ENCODE measurements around the gene ENPP6.

The ENPP6 gene

DNA sequence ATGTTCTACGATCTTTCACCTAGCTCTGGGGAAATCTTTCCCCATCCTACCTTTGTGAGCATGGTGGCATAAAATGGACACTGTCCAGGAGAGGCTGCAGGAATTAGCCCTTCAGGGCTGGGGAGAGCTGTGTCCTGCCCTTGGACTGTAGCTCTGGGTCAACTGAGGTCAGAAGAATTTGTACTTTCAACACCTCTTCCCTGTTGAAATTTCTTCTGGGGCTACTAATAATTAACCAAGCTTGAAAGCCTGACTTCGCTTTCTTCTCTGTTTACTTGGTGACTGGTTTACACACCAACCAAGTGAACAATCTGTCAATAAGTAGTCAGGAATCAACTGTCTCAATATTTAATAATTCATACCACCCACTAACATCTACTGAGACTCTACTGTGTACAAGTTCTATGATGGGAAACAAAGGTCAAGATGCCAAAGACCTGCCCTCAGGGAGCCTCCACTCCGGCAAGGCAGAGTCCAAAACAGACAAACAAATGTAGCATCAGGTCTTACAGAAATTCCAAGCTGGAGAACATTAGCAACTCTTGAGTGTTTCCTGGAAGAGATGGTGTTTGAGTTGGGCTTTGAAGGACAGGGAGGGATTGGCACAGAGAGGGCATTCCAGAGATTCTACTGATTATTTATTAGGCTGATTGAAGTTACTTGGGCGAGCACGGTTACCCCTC, 113.1 kb downstream of the ENPP6 start:
- no peak for DNase-seq (ENCODE audit: low read depth in 3 of 3)

- no peak for DNase-seq (ENCODE audit: low read depth in 3 of 3)
Measured at GRCh38 chr4:184103527-184104264, 114.0 kb downstream of the ENPP6 start.

DNA sequence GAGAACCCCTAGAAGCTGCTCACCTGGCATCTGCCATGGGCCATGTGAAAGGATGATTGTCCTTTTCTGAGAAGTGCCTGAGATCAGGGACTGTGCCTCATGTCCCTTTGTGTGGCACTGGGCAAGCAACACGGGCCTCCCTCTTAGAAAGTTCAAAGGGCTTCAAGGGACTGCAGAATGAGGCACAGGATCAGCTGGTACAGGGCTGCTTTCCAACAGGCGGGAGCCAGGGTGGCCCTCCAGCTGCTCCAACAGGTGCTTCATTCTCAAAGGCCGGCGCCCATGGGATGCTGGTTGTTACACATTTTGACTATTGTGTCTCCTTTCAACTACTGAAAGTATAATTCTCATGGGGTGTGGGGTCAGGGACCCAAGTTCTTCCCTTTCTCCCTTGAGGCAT, 114.7 kb downstream of the ENPP6 start:
- DNase-seq (ENCODE audit: low read depth in 3 of 3), result no peak

- no peak for DNase-seq (ENCODE audit: low read depth in 3 of 3)
Measured at GRCh38 chr4:184102488-184102887, 115.2 kb downstream of the ENPP6 start.

GRCh38 chr4:184101711-184102110, 116.0 kb downstream of the ENPP6 start:
- DNase-seq (ENCODE audit: low read depth in 3 of 3), result no peak

DNA sequence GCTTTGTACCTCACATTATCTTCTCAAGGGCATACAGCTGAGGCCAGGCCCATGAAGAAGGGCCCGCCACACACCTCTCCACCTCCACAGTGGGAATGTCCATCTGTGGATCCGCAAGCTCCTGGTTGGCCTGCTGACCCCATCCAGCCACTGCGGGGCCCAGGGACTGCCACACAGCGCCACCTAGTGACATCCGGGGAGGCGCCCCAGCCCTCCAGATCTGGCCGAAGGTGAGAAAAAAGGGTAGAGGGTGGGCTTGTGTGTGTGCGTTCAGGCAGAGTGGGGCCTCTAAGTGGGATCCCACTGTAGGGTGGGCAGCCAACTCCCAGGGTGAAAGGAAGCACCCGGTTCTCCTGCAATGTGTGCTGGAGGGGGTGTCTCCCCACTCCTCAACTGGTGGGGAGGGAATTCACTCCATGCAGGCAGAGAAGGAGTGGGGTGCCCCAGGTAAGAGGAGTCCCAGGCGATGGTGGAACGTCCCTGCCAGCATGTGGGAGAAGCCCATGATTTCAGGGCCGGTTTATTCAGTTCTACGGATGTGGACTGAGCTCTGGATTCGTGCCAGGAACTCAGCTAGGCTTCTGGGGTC, 117.3 kb downstream of the ENPP6 start:
- peak in 1 of 3 experiments; percentile 12 for DNase-seq (ENCODE audit: low read depth in 3 of 3)

DNA sequence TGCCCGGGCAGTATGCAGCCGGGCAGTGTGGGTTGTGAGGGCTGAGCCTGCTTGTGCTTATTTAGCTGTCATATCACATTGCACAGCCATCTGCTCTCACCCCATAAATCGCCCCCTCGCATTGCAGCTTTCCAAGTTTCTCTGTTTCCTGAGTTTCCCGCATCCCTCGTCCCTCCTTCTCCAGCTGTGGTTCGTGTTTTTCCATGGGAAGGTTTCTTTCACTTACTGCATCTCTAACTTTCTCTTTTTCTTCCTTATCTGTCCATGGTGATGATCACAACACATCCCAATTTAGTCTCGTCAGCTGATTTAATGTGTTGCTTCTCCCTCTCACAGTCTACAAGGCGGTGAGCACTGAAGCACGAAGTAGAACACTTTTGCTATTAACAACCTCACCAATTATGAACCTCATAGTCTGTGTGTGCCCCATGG, 118.1 kb downstream of the ENPP6 start:
- no peak for DNase-seq (ENCODE audit: low read depth in 3 of 3)

DNA sequence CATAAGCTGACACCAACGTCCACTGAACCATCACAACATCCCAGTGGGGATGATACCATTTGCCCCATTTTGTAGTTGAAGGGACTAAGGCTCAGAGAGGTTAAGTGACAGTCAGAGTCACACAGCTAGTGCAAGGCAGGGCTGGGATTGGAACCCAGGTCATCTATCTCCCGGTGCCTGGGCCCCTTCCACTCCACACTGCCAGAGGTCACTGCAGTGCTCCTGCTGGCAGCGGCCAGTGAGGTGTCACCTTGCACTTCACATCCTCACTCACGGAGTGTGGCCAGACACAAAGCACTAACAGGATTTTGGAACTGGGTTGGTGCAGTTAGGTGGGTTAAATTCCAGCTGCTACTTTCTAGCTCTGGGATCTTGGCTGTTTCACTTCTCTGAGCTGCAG, 118.7 kb downstream of the ENPP6 start:
- DNase-seq (ENCODE audit: low read depth in 3 of 3), result no peak

- no peak for DNase-seq (ENCODE audit: low read depth in 3 of 3)
Measured at GRCh38 chr4:184097815-184098214, 119.9 kb downstream of the ENPP6 start.

DNA sequence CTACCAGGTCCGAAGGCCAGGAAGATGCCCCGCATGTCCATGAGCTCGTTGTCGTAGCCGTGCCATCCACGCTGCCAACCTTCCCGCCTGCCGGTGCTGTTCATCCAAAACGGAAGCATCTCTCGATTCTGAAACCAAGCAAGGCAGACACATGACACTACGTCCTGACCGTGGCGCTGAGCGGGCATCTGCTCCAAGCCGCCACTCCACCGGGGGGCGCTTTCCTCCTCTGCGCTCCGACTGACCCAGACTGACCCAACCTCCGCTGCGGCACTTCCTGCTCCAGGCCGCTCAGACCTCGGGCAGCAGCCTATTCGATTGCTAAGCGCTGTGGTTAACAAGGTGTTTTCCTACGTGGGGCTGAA, 120.5 kb downstream of the ENPP6 start:
- no peak for DNase-seq (ENCODE audit: low read depth in 3 of 3)

DNA sequence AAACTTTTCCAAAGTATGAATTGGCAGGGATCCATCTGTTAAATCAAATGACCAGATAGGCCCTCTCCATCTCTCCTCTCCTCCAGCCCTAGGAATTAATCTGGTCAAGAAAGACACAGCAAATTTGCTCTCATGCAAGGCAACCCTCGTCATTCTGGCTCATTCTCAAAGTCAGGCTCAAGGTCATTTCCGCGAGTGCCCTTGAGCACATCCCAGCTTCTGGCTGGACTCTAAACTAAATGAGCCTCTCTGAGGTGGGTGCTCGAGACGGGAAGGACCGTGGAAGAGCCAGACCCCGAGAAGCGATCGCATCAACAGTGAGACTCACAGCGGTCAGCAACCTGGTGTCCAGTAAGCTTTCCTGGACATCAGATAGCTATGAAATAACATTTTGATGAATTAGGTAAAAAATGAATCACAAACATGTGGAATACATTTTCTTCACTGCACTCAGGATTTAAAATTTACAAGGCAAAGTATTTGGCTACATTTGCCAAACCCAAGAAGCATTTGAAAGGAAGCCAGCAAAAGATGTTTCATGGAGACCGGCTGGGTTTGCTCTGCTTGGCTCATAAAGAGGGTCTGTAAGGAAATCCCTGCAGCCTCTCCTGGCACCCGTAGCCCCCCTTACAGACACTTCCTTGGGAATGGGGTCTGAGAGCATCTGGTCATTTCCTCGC, 121.0 kb downstream of the ENPP6 start:
- no peak for DNase-seq (ENCODE audit: low read depth in 3 of 3)

- DNase-seq (ENCODE audit: low read depth in 3 of 3), result no peak
Measured at GRCh38 chr4:184094532-184095159, 123.0 kb downstream of the ENPP6 start.

GRCh38 chr4:184091986-184092385, 125.7 kb downstream of the ENPP6 start:
- no peak for DNase-seq (ENCODE audit: low read depth in 3 of 3)

- no peak for DNase-seq (ENCODE audit: low read depth in 3 of 3)
Measured at GRCh38 chr4:184090571-184090970, 127.1 kb downstream of the ENPP6 start.

DNA sequence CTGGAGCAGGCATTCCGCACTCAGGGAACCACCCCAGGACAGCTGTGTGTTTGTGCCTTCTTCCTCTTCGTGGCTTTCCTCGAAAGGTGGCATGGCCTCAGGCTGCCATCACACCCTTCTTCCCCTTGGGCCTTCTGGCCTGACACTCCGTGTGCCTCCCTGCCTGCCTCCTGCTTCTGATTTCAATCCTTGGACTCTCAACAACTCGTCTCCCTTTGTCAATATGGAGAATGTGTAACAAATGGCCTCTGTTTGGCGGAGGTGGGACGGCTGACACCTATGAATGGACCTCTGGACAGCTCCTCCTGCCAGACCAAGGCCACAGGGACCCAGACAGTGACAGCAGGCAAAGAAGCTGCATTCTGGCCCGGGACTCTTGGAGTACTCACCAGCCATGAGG, 137.0 kb downstream of the ENPP6 start:
- DNase-seq (ENCODE audit: low read depth in 3 of 3), result no peak

GRCh38 chr4:184074677-184075388, 142.8 kb downstream of the ENPP6 start:
- DNase-seq (ENCODE audit: low read depth in 3 of 3), result no peak

DNA sequence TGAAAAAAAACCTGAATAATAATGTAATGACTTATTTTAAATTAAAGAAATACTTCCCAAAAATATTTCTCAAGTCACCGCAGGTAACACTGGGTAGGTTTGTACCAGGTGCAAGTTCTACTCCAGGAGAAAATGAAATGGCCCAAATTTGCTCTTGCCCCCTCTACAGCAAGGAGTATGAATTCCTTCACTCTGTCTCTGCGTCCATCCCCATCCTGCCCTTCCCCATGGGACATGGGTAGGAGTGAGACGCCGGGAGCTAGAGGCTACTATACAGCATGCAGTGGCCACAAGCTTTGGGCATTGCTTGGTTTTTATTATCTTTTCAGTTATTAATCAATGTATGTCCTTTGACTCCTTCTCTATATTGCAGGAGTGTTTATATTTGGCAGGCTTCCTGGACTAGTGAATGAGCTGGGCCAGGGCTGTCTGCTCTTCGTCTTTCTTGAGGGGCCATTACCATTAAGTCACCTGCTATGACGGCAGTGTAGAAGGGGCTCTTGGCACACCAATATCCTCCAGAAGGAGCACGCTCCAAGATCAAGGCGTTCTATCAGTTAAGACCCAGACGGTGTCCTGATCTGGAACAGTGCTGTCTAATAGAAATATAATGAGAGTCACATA, 149.6 kb downstream of the ENPP6 start:
- DNase-seq (ENCODE audit: low read depth in 3 of 3), result no peak

- no peak for DNase-seq (ENCODE audit: low read depth in 3 of 3)
Measured at GRCh38 chr4:184066584-184067300, 150.9 kb downstream of the ENPP6 start.

- no peak for DNase-seq (ENCODE audit: low read depth in 3 of 3)
Measured at GRCh38 chr4:184064877-184065276, 152.8 kb downstream of the ENPP6 start.

GRCh38 chr4:184062769-184063168, 154.9 kb downstream of the ENPP6 start:
- DNase-seq (ENCODE audit: low read depth in 3 of 3), result no peak

All from stimulated activated CD4-positive, alpha-beta T cell treated with anti-CD3 and anti-CD28 coated beads, TNF-alpha, amount 100 ng/mL, for 4 hours (primary cell).